ENCODE results near the gene HNMT.

GRCh38 chr2:137963535-137964065, 673 bp upstream of the HNMT start:
- no peak for TF ChIP-seq POLR2A (IDR thresholded peaks at IDR 0.05)
- no peak for TF ChIP-seq CTCF (IDR thresholded peaks at IDR 0.05)
